NOMO-1 (cell line): ENCODE results near the gene EVC2.

Source experiments
- DNase-seq, 2 experiments: peaks; one replicate each; lab custom pipeline; 2025; ENCODE audit not compliant: unreplicated experiment in 2 of 2; lab: John Stamatoyannopoulos, UW

Gene EVC2, protein sequence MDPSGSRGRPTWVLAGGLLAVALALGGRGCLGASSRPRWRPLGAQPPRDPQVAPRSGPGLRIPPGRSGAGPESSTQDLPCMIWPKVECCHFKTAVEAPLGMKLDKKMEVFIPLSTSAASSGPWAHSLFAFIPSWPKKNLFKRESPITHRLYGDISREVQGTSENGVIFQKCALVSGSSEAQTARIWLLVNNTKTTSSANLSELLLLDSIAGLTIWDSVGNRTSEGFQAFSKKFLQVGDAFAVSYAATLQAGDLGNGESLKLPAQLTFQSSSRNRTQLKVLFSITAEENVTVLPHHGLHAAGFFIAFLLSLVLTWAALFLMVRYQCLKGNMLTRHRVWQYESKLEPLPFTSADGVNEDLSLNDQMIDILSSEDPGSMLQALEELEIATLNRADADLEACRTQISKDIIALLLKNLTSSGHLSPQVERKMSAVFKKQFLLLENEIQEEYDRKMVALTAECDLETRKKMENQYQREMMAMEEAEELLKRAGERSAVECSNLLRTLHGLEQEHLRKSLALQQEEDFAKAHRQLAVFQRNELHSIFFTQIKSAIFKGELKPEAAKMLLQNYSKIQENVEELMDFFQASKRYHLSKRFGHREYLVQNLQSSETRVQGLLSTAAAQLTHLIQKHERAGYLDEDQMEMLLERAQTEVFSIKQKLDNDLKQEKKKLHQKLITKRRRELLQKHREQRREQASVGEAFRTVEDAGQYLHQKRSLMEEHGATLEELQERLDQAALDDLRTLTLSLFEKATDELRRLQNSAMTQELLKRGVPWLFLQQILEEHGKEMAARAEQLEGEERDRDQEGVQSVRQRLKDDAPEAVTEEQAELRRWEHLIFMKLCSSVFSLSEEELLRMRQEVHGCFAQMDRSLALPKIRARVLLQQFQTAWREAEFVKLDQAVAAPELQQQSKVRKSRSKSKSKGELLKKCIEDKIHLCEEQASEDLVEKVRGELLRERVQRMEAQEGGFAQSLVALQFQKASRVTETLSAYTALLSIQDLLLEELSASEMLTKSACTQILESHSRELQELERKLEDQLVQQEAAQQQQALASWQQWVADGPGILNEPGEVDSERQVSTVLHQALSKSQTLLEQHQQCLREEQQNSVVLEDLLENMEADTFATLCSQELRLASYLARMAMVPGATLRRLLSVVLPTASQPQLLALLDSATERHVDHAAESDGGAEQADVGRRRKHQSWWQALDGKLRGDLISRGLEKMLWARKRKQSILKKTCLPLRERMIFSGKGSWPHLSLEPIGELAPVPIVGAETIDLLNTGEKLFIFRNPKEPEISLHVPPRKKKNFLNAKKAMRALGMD

DNA sequence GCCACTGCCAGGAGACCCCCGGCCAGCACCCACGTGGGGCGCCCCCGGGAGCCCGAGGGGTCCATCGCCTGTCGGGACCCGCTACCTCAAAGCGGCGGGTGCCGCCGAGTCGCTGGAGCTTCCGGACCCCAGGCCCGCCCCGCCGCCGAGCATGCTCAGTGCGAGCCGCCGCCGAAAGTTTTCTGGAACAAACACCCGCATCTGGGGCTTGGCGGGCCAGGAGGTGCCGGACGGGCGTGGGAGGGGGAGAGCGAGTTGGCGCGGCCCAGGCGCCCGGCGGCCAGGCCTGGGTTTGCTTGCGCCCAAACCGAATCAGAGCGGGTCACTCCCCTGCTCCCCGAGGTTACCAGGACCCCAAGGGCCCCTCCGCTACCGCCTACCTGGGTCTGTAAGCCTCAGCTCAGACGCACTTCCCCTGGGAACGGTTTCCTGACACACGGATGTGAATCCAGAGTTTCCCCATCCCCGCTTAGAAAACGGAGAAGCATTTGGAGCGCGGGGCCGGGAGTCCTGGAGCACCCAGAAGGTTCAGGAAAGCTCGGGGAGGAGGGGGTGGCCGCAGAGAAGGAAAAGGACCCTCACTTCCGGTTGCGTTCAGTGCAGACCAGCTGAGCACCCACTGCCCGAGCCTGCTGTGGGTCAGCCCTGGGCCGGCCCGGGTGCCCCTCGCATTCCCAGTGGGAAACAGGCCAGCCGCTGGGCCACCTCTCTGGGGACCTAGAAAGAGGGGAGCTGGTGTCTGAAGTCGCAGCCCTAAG is at the start of gene EVC2:
TSS of gene EVC2 (minus strand) at position 111 of the 758 bp plus-strand sequence. CDS start at position 65, 46 bp downstream.
- DNase-seq = no peak

DNA sequence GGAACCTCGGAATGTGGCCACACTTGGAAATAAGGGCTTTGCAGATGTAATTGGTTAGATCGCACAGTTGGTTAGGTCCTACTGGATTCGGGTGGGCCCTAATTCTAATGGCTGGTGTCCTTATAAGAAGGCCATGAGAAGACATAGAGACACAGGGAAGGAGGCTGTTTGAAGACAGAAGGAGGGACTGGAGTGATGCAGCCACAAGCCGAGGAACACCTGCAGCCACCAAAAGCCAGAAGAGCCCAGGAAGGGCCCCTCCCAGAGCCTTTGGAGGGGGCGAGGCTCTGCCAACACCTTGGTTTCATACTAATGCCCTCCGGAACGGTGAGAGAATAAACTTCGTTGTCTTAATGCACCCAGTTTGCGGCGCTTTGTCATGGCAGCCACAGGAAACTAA is 49.6 kb upstream of the EVC2 start:
- DNase-seq = no peak

GRCh38 chr4:5757536-5757935 is 49.2 kb upstream of the EVC2 start:
- DNase-seq = no peak

- DNase-seq = no peak
Measured at GRCh38 chr4:5757091-5757490, 48.7 kb upstream of the EVC2 start.

GRCh38 chr4:5756271-5756670 is 47.9 kb upstream of the EVC2 start:
- no peak for DNase-seq

DNA sequence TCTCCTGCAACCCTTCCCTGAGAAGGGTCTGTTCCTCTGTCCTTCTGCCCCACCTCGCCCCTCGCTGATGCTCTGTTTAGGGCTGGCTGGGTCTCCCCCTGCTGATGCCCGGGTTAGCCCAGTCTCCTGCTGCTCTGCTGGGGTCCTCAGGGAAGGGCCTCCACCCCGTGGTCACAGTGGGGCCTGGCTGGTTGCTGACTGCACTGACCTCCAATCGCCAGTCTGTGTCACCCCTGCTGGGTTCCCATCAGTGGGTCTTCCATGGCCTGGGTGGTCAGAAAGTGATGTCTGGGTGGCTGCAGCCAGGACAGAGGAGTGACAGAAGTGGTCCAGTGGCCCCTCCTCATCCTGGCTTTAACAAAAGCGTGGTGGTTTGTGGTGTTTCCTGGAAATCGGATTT is 47.3 kb upstream of the EVC2 start:
- DNase-seq = no peak

- DNase-seq = no peak
Measured at GRCh38 chr4:5755161-5755560, 46.8 kb upstream of the EVC2 start.

DNA sequence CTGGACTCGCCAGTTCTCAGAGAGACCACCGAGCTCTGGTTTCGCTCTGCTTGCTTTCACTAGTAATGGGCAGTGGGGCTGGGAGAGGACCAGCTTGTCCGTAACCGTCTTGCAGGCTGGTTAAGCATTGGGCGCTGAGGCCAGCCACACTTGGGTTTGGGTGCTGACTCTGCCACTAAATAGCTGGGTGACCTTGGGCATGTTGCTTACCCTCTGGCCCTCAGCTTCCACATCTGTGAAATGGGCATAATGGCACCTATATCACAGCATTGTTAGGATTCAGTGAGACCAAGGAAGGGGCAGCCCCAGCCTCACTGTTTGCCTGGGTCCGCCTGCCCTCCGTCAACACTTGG is 46.1 kb upstream of the EVC2 start:
- no peak for DNase-seq

DNA sequence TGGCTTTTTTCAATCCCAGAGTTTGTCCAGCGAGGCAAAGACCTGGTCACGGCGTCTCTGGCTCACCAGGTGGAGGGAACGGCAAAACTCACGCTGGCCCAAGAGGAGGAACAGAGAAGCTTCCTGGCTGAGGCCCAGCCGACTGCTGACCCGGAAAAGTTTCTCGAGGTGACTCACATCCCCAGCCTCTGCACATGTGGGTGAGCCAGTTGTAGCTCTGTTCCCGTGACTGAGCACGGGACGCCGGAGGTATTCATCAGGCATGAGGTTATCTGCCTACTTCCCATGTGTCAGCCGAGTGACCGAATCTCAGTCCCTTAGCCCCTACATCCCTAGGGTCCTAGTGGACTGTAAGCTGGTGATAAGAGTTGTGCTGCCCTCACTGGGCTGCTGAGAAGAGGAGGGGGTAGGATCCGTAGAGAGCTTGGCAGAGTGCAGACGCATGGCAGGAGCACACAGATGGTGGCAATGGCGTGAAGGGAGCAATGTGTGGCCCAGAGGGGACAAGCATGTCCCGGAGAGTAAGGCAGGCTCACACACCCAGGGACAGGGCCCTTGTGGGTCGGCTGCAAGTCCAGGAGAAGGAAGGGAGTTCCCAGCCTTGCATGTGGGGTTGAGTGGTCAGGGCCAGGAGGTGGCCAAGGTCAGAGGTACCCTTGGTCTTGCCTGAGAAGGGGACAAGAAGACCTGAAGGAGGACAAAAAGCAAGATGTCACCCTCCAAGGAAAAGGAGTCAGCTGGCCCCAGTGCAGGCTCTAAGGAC is 45.6 kb upstream of the EVC2 start:
- DNase-seq = no peak

- no peak for DNase-seq
Measured at GRCh38 chr4:5753366-5753765, 45.0 kb upstream of the EVC2 start.

- DNase-seq = no peak
Measured at GRCh38 chr4:5752376-5753184, 44.2 kb upstream of the EVC2 start.

DNA sequence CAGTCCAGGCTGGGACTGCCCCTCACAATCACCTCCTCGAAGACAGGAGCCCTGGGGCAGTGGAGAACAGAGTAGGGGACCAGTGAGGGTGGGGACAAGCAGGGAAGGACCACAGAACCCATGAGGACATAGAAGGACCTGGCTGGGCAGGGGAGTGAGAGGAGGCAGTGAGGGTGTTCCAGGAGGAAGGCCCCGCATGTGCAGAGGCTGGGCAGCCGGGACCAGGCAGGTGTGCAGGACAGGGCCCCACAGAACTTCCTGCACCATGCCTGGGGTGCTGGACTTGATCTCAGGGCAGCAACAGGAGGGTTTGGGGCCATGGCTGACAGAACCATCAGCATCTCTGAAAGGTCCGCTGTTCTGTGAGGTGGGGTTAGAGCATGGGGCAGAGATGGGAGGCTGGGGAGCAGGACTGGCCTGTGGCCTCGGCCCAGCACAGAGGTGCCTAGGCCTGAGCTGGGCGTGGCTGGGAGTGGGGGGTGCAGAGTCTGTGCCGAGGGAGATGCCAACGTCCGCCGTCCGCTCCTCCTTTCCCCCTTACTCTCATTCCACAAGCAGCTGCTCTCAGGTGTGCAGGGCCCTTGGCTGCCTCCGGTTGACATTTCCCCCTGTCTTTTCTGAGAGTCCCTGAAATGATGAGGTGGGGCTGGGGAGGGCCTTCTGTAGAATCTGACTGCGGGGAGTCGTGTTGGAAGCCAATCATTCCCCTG is 43.5 kb upstream of the EVC2 start:
- DNase-seq = no peak

DNA sequence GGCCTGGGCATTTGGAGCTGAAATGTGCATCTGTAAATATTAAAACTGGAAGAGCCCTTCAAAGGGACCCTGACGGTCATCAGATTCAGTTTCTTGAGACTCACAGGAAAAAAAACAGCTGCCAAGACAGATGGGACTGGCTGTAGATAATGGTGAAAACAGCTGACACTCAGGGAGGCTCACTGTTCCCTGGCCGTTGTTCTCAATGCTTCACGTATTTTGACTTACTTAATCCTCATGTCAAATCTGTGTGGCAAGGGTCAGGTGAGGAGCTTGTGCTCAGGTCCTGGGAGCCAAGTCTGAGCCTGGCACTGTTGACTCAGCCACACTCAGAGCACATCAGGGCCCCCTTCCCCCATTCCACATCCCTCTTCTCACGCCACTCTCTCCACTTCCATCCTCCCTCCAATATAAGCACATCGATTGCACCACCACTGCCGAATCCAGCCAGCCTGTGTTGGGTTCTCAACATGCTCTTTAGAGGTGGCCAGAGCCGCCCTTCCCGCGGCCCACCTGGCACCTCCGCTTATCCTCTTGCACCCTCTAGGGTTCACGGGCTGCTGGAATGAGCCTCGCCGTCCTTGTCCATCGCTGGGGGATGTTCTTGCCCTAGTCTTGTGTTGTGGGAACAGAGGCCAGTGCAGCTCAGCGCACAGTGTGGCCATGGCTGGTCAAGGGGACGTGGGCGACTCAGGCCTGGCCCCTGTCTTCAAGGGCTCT is 42.7 kb upstream of the EVC2 start:
- DNase-seq = no peak

GRCh38 chr4:5750052-5750945 is 41.9 kb upstream of the EVC2 start:
- no peak for DNase-seq

GRCh38 chr4:5749568-5749967 is 41.2 kb upstream of the EVC2 start:
- DNase-seq = no peak

GRCh38 chr4:5747738-5748375 is 39.5 kb upstream of the EVC2 start:
- DNase-seq = no peak
